Measurements from ENCODE around the gene GFY.

GRCh38 chr19:49463960-49464740, 39.0 kb downstream of the GFY start:
- TF ChIP-seq, protein P1, sequence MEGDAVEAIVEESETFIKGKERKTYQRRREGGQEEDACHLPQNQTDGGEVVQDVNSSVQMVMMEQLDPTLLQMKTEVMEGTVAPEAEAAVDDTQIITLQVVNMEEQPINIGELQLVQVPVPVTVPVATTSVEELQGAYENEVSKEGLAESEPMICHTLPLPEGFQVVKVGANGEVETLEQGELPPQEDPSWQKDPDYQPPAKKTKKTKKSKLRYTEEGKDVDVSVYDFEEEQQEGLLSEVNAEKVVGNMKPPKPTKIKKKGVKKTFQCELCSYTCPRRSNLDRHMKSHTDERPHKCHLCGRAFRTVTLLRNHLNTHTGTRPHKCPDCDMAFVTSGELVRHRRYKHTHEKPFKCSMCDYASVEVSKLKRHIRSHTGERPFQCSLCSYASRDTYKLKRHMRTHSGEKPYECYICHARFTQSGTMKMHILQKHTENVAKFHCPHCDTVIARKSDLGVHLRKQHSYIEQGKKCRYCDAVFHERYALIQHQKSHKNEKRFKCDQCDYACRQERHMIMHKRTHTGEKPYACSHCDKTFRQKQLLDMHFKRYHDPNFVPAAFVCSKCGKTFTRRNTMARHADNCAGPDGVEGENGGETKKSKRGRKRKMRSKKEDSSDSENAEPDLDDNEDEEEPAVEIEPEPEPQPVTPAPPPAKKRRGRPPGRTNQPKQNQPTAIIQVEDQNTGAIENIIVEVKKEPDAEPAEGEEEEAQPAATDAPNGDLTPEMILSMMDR (IDR thresholded peaks at IDR 0.05): no peak
- no peak for TF ChIP-seq POLR2A (IDR thresholded peaks at IDR 0.05)
- TF ChIP-seq EP300 (IDR thresholded peaks at IDR 0.05): no peak

Measured in tibial nerve (tissue), 4 donors.